HG03521 (cell line): ENCODE results near the gene COPE.
"Not testable (repeated sequence)": the region's sequence is repeated elsewhere in the genome, so short reads cannot be mapped to it uniquely, and the experiment has no call there.

Experiments used
- ATAC-seq: cut with Tn5 transposase; IDR thresholded peaks from one replicate; pipeline ENCODE4 v1.9.1; 2021; ENCODE audit warnings: mild to moderate bottlenecking, moderate library complexity; ENCODE audit not compliant: unreplicated experiment

The COPE gene

GRCh38 chr19:18908917-18909619 is 10.1 kb downstream of the COPE start:
- ATAC-seq: no peak

- ATAC-seq: no peak
Measured at GRCh38 chr19:18906605-18907519, 12.3 kb downstream of the COPE start.

DNA sequence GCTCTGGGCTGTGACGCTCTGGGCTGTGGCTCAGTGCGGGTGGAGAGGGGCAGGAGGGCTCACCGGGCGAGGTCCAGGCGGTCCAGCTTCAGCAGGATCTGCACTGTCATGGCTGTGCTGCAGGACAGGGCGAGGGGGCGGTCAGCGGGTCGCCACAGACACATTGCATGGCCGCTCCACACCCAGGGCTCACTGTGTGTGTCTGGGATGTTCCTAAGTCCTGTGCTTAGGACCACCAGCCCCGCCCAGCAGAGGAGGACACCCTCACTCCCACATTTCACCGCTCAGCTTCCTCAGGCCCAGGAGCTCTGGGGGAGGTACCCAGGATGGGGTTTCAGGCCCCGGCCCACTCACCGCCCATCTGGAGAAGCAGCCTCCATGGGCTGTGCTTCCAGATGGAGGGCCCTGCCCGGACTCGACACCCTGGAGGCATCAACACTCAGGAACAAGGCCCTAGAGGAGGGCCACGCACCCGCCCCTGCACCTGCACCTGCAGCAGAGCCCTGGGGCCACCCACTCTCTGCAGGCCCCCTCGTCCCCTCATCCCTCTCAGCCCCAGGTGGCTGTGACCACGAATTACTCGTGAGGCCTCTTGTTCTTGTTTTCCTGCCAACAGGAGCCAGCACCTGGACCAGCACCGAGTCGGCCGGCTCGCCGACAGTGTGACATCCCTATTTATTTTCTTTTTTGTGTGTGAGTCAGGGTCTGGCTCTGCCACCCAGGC is 13.5 kb downstream of the COPE start:
- no peak for ATAC-seq

DNA sequence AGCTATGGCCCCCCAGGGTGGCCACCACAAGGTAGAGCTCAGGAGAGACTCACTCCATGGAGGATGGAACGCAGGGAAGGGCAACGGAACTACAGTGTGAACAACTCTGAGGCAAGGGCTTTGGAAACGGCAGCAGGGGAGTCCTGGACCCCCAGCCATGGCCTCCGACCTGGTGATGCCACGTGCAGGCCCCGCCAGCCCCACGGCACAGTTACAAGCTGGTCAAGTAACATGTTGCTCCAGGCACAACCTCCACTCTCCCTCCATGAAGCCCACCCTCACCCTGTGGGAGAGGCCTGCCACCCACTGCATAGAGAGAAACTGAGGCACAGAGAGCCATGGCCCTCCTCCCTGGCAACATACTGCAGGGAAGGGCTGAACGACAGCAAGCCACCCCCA is 14.1 kb downstream of the COPE start:
- ATAC-seq: no peak

- no peak for ATAC-seq
Measured at GRCh38 chr19:18904334-18905057, 14.7 kb downstream of the COPE start.

DNA sequence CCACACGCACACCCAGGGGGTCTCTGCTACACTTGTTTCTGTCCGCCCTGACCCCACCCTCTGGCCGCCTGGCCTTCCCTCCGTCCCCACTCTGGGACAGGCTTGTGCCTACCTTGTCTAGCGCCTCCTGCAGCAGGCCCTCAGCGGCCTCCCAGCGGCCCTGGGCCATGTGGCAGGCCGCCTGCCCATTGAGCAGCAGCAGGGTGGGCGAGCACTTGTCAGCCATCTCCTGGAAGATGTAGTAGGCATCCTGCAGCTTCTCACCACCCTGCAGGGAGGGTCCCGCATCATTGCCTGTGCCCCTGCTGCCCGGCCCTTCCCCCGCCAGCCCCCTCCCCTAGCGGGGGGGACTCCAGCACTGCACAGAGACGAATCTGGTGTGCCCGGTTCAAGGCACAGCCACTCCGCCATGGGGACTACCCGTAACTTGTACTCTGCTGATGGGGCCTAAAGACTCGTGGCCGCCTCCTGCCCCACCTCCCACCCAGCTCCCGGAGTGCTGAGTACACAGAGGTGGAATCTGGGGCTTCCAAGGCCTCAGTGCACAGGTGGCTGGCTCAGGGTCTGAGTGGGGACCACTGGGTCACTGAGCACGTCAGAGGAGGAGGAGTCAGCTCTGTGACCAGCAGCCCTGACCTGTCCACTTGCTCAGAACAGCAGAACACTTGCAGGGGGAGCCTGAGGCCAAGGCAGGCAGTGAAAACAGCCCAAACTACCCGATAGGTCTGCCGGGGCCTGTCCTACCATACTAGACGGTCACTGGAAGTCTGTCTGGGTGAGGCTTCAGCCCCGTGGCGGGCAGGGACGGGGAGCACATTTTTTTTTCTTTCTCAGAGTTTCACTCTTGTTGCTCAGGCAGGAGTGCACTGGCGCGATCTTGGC is 15.8 kb downstream of the COPE start:
- ATAC-seq: no peak

DNA sequence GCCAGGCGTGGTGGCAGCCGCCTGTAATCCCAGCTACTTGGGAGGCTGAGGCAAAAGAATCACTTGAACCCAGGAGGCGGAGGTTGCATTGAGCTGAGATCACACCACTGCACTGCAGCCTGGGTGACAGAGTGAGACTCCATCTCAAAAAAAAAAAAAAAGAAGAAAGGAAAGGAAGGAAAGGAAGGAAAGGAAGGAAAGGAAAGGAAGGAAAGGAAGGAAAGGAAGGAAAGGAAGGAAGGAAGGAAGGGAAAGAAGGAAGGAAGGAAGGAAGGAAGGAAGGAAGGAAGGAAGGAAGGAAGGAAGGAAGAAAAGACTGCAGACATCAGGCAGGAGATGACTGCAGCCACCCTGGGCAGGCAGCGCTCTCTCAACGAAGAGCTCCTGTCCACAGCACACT is 16.7 kb downstream of the COPE start:
- ATAC-seq: not testable (repeated sequence)

DNA sequence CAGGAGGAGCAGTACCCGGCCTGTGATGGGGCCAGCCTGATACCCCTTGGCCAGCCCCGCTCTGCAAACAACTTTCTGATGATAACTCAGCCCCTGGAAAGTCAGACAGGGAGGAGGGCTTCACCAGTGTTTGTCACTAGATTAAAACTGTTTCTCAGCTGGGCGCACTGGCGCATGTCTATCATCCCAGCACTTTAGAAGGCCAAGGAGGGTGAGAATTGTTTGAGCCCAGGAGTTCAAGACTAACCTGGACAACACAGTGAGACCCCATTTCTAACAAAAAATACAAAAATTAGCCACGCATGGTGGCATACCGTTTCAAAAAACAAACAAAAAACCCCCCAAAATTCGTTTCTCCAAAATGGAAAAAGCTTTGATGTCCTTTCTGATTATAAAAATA is 17.7 kb downstream of the COPE start:
- ATAC-seq: no peak

GRCh38 chr19:18900700-18901481 is 18.3 kb downstream of the COPE start:
- no peak for ATAC-seq

DNA sequence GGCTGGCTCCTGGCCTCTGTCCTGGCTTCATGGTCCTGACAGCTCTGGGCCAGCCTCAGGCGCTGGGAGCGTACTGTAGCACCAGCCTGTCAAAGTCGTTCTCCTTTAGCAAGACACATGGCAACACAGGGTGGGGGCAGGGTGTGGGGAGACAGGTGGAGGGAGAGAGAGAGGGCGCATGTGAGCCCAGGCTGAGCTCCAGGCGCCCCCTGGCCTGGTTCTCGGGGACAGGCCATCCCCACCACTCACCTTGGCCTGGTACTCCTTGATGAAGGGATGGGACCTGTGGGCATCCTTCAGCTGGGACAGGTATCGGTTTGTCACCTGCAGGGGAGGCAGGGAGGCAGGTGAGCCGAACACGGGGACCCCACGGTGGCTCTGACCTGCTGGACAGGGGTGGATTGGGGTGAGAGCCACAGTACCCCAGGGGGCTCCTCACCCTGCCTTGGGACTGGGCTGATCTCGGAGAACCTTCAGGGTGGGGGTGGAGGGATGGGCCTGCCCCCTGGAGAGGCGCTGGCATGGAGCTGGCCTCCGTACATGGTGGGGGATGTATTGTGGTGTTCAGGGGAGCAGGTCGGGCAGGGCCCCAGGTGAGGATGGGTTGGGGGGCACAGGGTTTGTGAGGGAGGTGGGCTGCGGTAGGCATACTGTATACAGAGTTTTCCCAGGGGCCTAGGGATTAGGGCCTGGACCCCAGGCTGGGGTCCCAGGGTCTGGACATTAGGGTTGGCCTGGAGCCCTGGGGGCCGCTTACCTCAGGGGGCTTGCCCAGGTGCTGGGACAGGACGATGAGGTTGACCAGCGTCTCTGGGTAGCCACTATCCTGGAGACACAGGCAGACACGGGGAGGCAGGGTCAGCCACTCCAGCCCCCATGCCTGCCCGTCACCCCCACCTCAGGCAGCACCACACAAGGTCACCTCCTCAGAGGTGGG is 19.3 kb downstream of the COPE start:
- no peak for ATAC-seq

DNA sequence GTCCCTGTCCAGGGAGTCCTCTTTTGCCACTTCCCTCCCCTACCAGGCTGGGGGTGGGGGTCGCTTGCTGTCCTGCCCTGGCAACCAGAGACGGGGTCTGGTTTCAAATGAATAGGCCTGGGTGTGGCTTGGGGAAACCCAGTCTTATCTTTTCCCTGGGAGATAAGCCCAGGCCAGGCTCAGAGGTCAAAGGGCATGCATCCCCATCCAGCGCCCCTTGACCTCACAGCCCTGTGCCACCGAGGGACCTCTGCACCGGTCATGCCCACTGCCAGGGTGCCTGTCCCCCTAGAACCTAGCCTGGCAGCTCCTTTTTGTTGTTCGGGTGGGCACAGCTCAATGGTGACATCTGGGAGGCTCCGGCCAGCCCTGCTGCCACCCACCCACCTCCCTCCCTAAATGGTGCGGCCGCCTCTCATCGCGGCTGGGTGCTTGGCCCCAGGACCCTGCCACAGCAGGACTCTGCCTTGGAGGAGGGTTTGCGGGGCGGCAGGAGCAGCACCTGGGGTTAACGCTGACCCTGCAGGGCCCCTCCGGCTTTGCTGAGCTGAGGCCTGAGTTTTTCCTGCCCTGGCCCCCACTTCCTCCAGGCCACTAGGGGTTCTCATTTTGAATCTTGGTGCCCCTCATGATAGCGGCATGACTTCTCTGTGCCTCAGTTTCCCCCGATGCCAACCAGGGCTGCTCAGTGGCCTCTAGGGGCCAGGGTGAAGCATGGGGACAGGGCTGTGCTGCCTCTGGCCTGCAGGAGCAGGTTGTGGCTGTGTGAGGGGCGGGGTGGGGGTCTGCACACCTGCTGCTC is 20.4 kb downstream of the COPE start:
- no peak for ATAC-seq

DNA sequence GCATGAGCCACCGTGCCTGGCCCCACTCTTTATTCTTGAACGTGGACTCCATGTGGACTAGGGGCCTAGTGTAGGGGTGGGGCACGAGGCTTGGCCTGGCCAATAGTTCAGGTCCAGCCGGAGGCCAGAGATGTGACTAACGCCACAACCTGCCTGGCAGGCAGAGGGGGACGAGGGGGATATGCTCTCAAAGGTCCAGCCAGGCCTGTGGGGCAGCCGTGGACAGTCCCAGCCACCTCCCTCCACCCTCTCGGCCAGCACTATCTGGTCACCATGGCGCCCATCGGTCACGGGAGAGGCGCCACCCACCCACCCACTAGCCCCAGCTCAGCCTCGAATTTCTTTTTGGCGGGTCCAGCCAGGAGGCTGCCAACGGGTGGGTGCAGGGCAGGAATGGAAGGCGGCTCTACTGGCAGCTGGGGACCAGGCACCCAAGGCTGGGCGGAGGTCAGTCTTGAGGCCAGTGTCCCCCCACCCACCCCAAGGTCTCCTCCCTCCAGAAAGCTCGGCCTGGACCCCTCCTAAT is 21.0 kb downstream of the COPE start:
- ATAC-seq: no peak

DNA sequence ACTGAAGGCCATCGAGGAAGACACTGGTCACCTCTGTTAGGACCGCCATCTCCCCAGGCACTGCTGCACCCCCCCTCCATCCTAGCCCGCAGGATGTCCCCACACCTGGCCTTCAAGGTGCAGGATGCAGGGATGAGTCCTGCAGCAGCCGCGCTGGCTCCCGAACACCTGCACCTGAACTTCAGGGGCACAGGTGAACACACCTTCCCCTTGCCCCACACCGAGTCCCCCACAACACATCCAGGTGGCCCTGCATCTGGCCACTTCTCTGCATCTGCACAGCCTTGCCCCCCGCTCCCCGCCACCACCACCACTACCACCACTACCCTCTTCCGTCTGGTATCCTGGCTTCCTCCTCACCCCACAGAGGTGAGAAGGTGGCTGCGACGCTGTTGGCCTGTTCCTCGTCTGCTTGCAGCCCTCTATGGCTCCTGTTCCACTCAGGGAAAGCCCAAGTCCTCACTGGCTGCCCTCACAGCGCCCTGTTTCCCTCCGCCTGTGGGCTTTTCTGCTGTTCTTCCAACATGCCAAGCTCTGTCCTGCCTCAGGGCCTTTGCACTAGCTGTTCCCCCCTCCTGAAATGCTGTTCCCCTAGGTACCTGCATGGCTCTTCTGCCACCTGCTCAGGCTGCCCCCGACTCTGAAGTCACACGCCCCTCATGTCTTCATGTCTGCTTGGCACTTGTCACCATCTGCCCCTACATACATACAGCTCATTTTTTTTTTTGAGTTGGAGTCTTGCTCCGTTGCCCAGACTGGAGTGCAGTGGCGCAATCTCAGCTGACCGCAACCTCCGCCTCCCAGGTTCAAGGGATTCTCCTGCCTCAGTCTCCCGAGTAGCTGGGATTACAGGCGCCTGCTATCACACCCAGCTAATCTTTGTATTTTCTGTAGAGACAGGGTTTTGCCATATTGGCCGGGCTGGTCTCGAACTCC is 21.8 kb downstream of the COPE start:
- ATAC-seq: no peak

DNA sequence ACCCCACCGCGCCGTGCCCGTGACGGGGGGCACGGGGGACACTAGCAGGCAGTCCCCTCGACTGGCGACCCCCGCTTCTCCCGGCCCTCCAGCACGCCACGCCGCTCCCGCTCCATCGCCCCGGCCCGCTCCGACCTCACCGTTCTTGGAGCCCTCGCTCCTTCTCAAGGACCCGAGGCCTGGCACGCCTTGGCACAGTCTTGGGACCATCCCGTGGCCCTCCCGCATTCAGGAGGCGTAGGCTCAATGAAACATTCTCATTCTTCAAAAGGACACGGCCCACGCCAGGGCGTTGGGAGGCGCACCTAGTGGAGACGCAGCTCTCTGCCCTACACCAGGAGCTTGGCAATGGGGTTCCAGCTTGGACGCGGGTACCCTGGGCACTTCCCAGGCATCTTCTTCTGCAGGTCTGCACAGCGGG is 22.8 kb downstream of the COPE start:
- ATAC-seq: no peak

GRCh38 chr19:18895824-18896341 is 23.3 kb downstream of the COPE start, which contains the start of gene CERS1:
Gene CERS1 (minus strand): TSS chr19:18896158. CDS start chr19:18896072, 86 bp downstream.
- no peak for ATAC-seq
